NCI-H526 treated with DMSO at 0.1 percent for 48 hours (cell line): ENCODE data around the gene GALNS.
"Not testable (repeated sequence)": the region's sequence is repeated elsewhere in the genome, so short reads cannot be mapped to it uniquely, and the experiment has no call there.

Experiments used
- DNase-seq: peaks from one replicate; lab custom pipeline; 2025; lab: John Stamatoyannopoulos, UW

Gene GALNS

GRCh38 chr16:88889702-88890352, 33.1 kb upstream of the GALNS start:
- not testable (repeated sequence) for DNase-seq

GRCh38 chr16:88888461-88889387, 32.0 kb upstream of the GALNS start:
- no peak for DNase-seq

- DNase-seq, result no peak
These were observed 31.3 kb upstream of the GALNS start for GRCh38 chr16:88888057-88888456.

- DNase-seq, result no peak
These were observed 30.2 kb upstream of the GALNS start for GRCh38 chr16:88886845-88887521.

- DNase-seq, result no peak
These were observed 29.7 kb upstream of the GALNS start for GRCh38 chr16:88886420-88886844.

- DNase-seq, result no peak
These were observed 29.0 kb upstream of the GALNS start for GRCh38 chr16:88885693-88886280.

- no peak for DNase-seq
These were observed 28.0 kb upstream of the GALNS start for GRCh38 chr16:88884569-88885271.

- DNase-seq, result no peak
These were observed 27.2 kb upstream of the GALNS start for GRCh38 chr16:88883946-88884345.

GRCh38 chr16:88883117-88883895, 26.6 kb upstream of the GALNS start:
- no peak for DNase-seq

GRCh38 chr16:88882358-88883030, 25.7 kb upstream of the GALNS start:
- DNase-seq, result no peak

GRCh38 chr16:88881675-88882357, 25.1 kb upstream of the GALNS start:
- DNase-seq, result no peak

- DNase-seq, result no peak
These were observed 24.4 kb upstream of the GALNS start for GRCh38 chr16:88881007-88881615.

GRCh38 chr16:88880226-88881006, 23.7 kb upstream of the GALNS start:
- no peak for DNase-seq

- no peak for DNase-seq
These were observed 23.0 kb upstream of the GALNS start for GRCh38 chr16:88879788-88880055.

- peak; percentile 17 for DNase-seq
These were observed 22.4 kb upstream of the GALNS start for GRCh38 chr16:88878967-88879787.

- DNase-seq, result no peak
These were observed 21.6 kb upstream of the GALNS start for GRCh38 chr16:88878356-88878755.

- no peak for DNase-seq
These were observed 21.0 kb upstream of the GALNS start for GRCh38 chr16:88877564-88878289.
